GM19043 (cell line): ENCODE results near the gene BCAR1.

Source experiments
- ATAC-seq: cut with Tn5 transposase; IDR thresholded peaks from one replicate; pipeline ENCODE4 v1.9.1; 2021; ENCODE audit warnings: low read depth; ENCODE audit not compliant: unreplicated experiment

BCAR1 gene

DNA sequence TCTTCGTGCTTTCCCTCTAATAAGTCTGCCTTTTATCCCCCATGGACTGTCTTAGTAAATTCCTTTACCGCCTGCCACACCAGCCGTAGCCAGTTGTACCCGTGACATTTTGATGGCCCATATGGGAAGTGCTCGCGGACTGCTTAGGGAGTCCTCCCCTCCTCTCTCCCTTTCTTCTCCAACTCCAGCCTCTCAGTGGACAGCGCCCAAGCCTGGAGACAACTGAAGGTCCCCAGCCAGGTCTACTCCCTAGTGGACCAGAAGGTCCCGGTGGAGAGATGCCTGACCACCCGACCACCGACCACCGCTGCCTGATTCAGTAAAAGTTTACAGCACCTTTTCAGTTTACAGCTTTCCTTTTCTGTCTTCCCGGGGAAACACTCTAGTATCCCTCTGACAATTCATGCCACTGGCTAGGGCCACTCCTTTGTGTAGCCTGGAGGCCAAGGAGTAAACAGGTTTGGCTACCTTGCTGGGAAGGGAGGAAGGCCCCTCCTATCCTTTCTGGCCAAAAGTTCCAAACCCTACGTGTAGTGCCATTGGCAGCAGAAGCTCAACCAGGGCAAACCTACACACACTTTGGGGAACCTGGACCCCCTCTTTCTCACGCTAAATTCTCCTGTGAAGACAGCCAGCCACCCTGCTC lies 62.5 kb downstream of the BCAR1 start:
- ATAC-seq = no peak

DNA sequence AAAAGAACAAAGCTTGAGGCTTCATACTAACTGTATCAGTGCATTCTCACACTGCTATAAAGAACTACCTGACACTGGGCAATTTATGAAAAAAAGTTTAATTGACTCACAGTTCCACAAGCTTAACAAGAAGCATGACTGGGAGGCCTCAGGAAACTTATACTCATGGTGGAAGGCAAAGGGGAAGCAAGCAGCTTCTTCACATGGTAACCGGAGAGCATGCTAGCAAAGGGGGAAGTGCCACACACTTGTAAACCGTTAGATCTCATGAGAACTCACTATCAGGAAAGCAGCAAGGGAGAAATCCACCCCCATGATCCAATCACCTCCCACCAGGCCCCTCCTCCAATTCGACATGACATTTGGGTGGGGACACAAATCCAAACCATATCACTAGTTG lies 69.8 kb downstream of the BCAR1 start:
- ATAC-seq = no peak

DNA sequence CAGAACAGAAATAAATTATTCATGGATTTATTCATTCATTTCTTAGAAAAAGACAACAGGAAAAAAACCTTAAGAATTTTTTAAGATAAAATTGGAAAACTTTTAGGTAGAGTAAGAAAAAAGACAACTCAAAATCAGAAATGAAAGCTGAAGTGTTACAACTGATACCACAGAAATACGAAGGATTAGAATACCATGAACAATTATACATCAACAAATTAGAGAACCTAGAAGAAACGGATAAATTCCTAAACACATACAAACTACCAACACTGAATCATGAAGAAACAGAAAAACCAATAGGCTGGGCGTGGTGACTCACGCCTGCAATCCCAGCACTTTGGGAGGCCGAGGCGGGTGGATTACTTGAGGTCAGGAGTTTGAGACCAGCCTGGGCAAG lies 72.2 kb downstream of the BCAR1 start:
- no peak for ATAC-seq
